A549 (cell line): ENCODE results near the gene CTNNAL1.

Experiments
- CTCF ChIP-seq: fragments of >200 bp; sonication (Bioruptor Twin); formaldehyde crosslinking; IDR thresholded peaks from 3 replicates; pipeline ENCODE4 v1.5.1; 2016
- EHF ChIP-seq: fragments of 250-450 bp; sonication (Bioruptor Pico); IDR thresholded peaks from 2 replicates; pipeline ENCODE4 v1.5.0; 2020; ENCODE audit warnings: mild to moderate bottlenecking
- EHMT2 ChIP-seq: fragments of 200-600 bp; sonication (generic); IDR thresholded peaks from 2 replicates; pipeline ENCODE4 v1.6.1; 2016; ENCODE audit warnings: antibody characterized with exemption, low read depth, mild to moderate bottlenecking, moderate library complexity
- EP300 ChIP-seq, 2 experiments: fragments of >200 bp; sonication (Bioruptor Twin); formaldehyde crosslinking; IDR thresholded peaks; 2 replicates in 1 of 2; 3 replicates in 1 of 2; pipeline ENCODE4 v1.6.1; 2016 to 2017
- HDAC2 ChIP-seq: fragments of 200-600 bp; sonication (generic); IDR thresholded peaks from 2 replicates; pipeline ENCODE4 v1.6.1; 2016
- HOXA7 ChIP-seq: fragments of 250-450 bp; sonication (Bioruptor Pico); IDR thresholded peaks from 2 replicates; pipeline ENCODE4 v1.5.0; 2020; ENCODE audit warnings: mild to moderate bottlenecking, moderate library complexity
- RCOR1 ChIP-seq: fragments of 150-350 bp; IDR thresholded peaks from 2 replicates; pipeline ENCODE4 v1.6.1; 2014; ENCODE audit warnings: antibody characterized with exemption, low read length, low read depth
- SMC3 ChIP-seq: fragments of >200 bp; sonication (Bioruptor Twin); formaldehyde crosslinking; IDR thresholded peaks from 3 replicates; pipeline ENCODE4 v1.6.1; 2018; ENCODE audit warnings: inconsistent platforms
- TF ChIP-seq, protein P1 (sequence below): fragments of 450-650 bp; IDR thresholded peaks from 2 replicates; pipeline ENCODE4 v1.6.1; 2014; ENCODE audit warnings: antibody characterized with exemption
- TF ChIP-seq, protein P2 (sequence below): IDR thresholded peaks from 2 replicates; pipeline ENCODE4 v1.6.1; 2012

GRCh38 chr9:108994695-108995094 lies 18.6 kb downstream of the CTNNAL1 start:
- TF ChIP-seq RCOR1 (no peak), HDAC2 (no peak), EP300 (IDR thresholded peaks at IDR 0.05) (no peak), HOXA7 (CRISPR knock-in tag) (no peak), SMC3 (no peak), CTCF (no peak), EHMT2 (no peak), EHF (no peak)
- TF ChIP-seq, protein P1, sequence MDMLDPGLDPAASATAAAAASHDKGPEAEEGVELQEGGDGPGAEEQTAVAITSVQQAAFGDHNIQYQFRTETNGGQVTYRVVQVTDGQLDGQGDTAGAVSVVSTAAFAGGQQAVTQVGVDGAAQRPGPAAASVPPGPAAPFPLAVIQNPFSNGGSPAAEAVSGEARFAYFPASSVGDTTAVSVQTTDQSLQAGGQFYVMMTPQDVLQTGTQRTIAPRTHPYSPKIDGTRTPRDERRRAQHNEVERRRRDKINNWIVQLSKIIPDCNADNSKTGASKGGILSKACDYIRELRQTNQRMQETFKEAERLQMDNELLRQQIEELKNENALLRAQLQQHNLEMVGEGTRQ: no peak
- TF ChIP-seq, protein P2, sequence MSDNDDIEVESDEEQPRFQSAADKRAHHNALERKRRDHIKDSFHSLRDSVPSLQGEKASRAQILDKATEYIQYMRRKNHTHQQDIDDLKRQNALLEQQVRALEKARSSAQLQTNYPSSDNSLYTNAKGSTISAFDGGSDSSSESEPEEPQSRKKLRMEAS: no peak
